Suprapubic skin (tissue), 4 donors: ENCODE measurements around the gene TBC1D14. TPM values are rescaled to one million over a fixed set of nuclear protein-coding genes. Genes with fewer than 3 reads are reported as not detected.

Experiments
- DNase-seq, 2 donors: peaks; one replicate each; pipeline ENCODE4 v3.0.0-alpha.2; 2019; ENCODE audit warnings: low spot score in 2 of 2
- H3K27ac ChIP-seq: fragments of 200-600 bp; sonication (generic); one replicate; pipeline ENCODE4 v1.5.1; 2019
- H3K27me3 ChIP-seq: fragments of 200-600 bp; sonication (generic); one replicate; pipeline ENCODE4 v1.5.1; 2019
- H3K36me3 ChIP-seq: fragments of 200-600 bp; sonication (generic); one replicate; pipeline ENCODE4 v1.5.1; 2019
- H3K4me1 ChIP-seq: fragments of 200-600 bp; sonication (generic); one replicate; pipeline ENCODE4 v1.5.1; 2019
- H3K4me3 ChIP-seq: fragments of 200-600 bp; sonication (generic); one replicate; pipeline ENCODE4 v1.5.1; 2019; ENCODE audit warnings: mild to moderate bottlenecking
- H3K9me3 ChIP-seq: fragments of 200-600 bp; sonication (generic); one replicate; pipeline ENCODE4 v1.5.1; 2019
- CTCF ChIP-seq, 2 donors: fragments of 200-600 bp in 1 of 2; fragments of 450-650 bp in 1 of 2; sonication (generic) in 1 of 2; IDR thresholded peaks; one replicate each; pipeline ENCODE4 v1.5.1; 2016 to 2019; ENCODE audit warnings: antibody characterized with exemption in 2 of 2, mild to moderate bottlenecking in 1 of 2, moderate library complexity in 1 of 2
- EP300 ChIP-seq: sonication (generic); formaldehyde crosslinking; IDR thresholded peaks from one replicate; pipeline ENCODE4 v1.6.1; 2017; ENCODE audit warnings: antibody characterized with exemption
- POLR2A ChIP-seq, 2 donors: fragments of 450-650 bp; IDR thresholded peaks; one replicate each; pipeline ENCODE4 v1.6.1; 2017; ENCODE audit warnings: antibody characterized with exemption in 2 of 2, mild to moderate bottlenecking in 2 of 2, moderate library complexity in 2 of 2
- POLR2AphosphoS5 ChIP-seq, 3 donors: sonication (generic); formaldehyde crosslinking; IDR thresholded peaks; one replicate each; pipeline ENCODE4 v1.6.1; 2017; ENCODE audit warnings: antibody characterized with exemption in 3 of 3
- WGBS: methylation state at CpG from one replicate; pipeline ENCODE4 v1.1.5; 2018; 5-methylcytosine and 5-hydroxymethylcytosine counted together
- total RNA-seq, 4 donors: library from RNA; depleted of rRNA; stranded (reverse); fragments of >200 nt; gene quantifications; one replicate each; pipeline ENCODE4 v1.1.0, GENCODE V29; 2016

The TBC1D14 gene
- total RNA-seq, 4 donors from 2014 or later = 55.0 to 111 (median 97.9) TPM

GRCh38 chr4:7007142-7007907 is 97.7 kb downstream of the TBC1D14 start:
- Histone ChIP-seq H3K27me3 (no peaks in the 10 kb centered on the region), H3K4me3 (no peak overlapping the region), H3K36me3 (peaks cover 73% of the 10 kb centered on the region), H3K27ac (no peak overlapping the region), H3K9me3 (no peaks in the 10 kb centered on the region), H3K4me1 (peaks cover 2% of the 10 kb centered on the region)
- 95% methylated on average over 12 of the region's 12 CpGs for WGBS
- DNase-seq = no peak
- TF ChIP-seq POLR2AphosphoS5 (IDR thresholded peaks at IDR 0.05) (no peak), CTCF (IDR thresholded peaks at IDR 0.05) (no peak), POLR2A (IDR thresholded peaks at IDR 0.05) (no peak), EP300 (no peak)

- 65% methylated on average over 2 of the region's 2 CpGs for WGBS
- TF ChIP-seq CTCF (IDR thresholded peaks at IDR 0.05) (no peak), POLR2A (IDR thresholded peaks at IDR 0.05) (no peak), EP300 (no peak), POLR2AphosphoS5 (IDR thresholded peaks at IDR 0.05) (no peak)
- no peak overlapping the region for H3K27ac ChIP-seq
- DNase-seq = no peak
- H3K4me3 ChIP-seq = no peak overlapping the region
- H3K27me3 ChIP-seq = no peaks in the 10 kb centered on the region
- H3K36me3 ChIP-seq = peaks cover 71% of the 10 kb centered on the region
- H3K9me3 ChIP-seq = no peaks in the 10 kb centered on the region
- H3K4me1 ChIP-seq = no peaks in the 10 kb centered on the region
Observed at GRCh38 chr4:7007944-7008343, 98.3 kb downstream of the TBC1D14 start.

- Histone ChIP-seq H3K36me3 (peaks cover 76% of the 10 kb centered on the region), H3K27ac (no peak overlapping the region)
- WGBS = 73% methylated on average over 5 of the region's 5 CpGs
Observed at GRCh38 chr4:7009564-7009963, 99.9 kb downstream of the TBC1D14 start.

GRCh38 chr4:7013175-7013574 is 103.5 kb downstream of the TBC1D14 start:
- WGBS = 93% methylated on average over 6 of the region's 11 CpGs
- peaks cover 89% of the 10 kb centered on the region for H3K36me3 ChIP-seq

More at GRCh38 chr4:7009564-7009963, 99.9 kb downstream of the TBC1D14 start:
- no peak for DNase-seq
- Histone ChIP-seq H3K9me3 (no peaks in the 10 kb centered on the region), H3K4me1 (no peaks in the 10 kb centered on the region), H3K27me3 (no peaks in the 10 kb centered on the region), H3K4me3 (no peak overlapping the region)
- no peak for TF ChIP-seq EP300
- TF ChIP-seq CTCF (IDR thresholded peaks at IDR 0.05) = no peak
- no peak for TF ChIP-seq POLR2AphosphoS5 (IDR thresholded peaks at IDR 0.05)
- TF ChIP-seq POLR2A (IDR thresholded peaks at IDR 0.05) = no peak

More at GRCh38 chr4:7013175-7013574, 103.5 kb downstream of the TBC1D14 start:
- Histone ChIP-seq H3K9me3 (no peaks in the 10 kb centered on the region), H3K4me1 (no peaks in the 10 kb centered on the region), H3K27me3 (no peaks in the 10 kb centered on the region), H3K27ac (no peak overlapping the region), H3K4me3 (no peak overlapping the region)
- TF ChIP-seq POLR2AphosphoS5 (IDR thresholded peaks at IDR 0.05) (no peak), POLR2A (IDR thresholded peaks at IDR 0.05) (no peak), EP300 (no peak), CTCF (IDR thresholded peaks at IDR 0.05) (no peak)
- no peak for DNase-seq
